HFFc6 (cell line): Measurements from ENCODE around the gene IGF1R. TPM values are rescaled to one million over a fixed set of nuclear protein-coding genes. Genes with fewer than 3 reads are reported as not detected.

Source experiments
- DNase-seq: peaks from one replicate; pipeline ENCODE4 v3.0.0-alpha.2; 2018
- H3K27ac Mint-ChIP-seq: 2 replicates; pipeline ENCODE4 v1.8.0; 2020; ENCODE audit warnings: mild to moderate bottlenecking, mixed read lengths
- H3K27me3 Mint-ChIP-seq: 2 replicates; pipeline ENCODE4 v1.8.0; 2021; ENCODE audit warnings: mild to moderate bottlenecking, moderate library complexity, mixed read lengths; ENCODE audit not compliant: insufficient read depth
- H3K36me3 Mint-ChIP-seq: 2 replicates; pipeline ENCODE4 v1.8.0; 2021; ENCODE audit warnings: low read depth, mixed read lengths
- H3K4me1 Mint-ChIP-seq: 2 replicates; pipeline ENCODE4 v1.8.0; 2020; ENCODE audit warnings: low read depth, mixed read lengths
- H3K4me3 Mint-ChIP-seq: 2 replicates; pipeline ENCODE4 v1.8.0; 2020; ENCODE audit warnings: mild to moderate bottlenecking, moderate library complexity, mixed read lengths
- H3K9me3 Mint-ChIP-seq: 2 replicates; pipeline ENCODE4 v1.8.0; 2020; ENCODE audit warnings: mild to moderate bottlenecking, mixed read lengths
- CTCF ChIP-seq: fragments of 200-600 bp; sonication (generic); IDR thresholded peaks from 2 replicates; pipeline ENCODE4 v1.5.0; 2021; ENCODE audit warnings: antibody characterized with exemption, mild to moderate bottlenecking
- total RNA-seq, 6 experiments: library from RNA; stranded (reverse); fragmentation: NEBNext Ultra II Directional; extraction: Animal tissue kit (Norgen Biotek cat#: 25700); gene quantifications; 2 replicates in 1 of 6; 3 replicates in 5 of 6; pipeline ENCODE4 v1.2.3, GENCODE V29; 2021

IGF1R gene
- total RNA-seq, 6 experiments from 2014 or later = 46.7 to 61.9 (median 50.1) TPM

DNA sequence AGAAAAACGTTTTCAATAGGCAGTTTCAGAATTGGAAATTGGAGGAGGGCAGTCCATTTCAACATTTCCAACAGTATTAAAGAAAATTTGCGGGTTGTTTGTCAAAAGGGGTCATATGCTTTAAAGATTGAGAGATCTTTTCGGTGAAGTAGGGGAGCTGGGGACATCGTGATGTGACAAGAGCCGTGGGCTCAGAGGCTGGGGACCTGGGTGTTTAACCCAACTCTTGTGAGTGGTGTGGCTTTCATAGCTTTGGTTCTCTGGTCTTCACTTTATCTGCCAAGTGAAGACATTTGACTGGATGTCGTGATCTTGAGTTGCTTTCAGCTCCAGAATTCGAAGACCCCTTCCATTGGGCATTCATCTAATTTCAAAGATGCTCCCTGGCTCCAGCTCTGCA, 226.0 kb downstream of the IGF1R start:
- no peak for DNase-seq
- TF ChIP-seq CTCF = no peak
- peaks cover 13% of the 10 kb centered on the region for H3K36me3 Mint-ChIP-seq
- H3K27me3 Mint-ChIP-seq = no peaks in the 10 kb centered on the region; the same call in none of the 2 replicates
- H3K4me3 Mint-ChIP-seq = peak overlapping the region; percentile 83
- no peaks in the 10 kb centered on the region; the same call in 1 of the 2 replicates for H3K9me3 Mint-ChIP-seq
- peaks cover 90% of the 10 kb centered on the region for H3K4me1 Mint-ChIP-seq
- H3K27ac Mint-ChIP-seq = peak overlapping the region; percentile 84

GRCh38 chr15:98874773-98875172, 226.4 kb downstream of the IGF1R start:
- no peak for DNase-seq
- Mint-ChIP-seq H3K9me3 (no peaks in the 10 kb centered on the region; the same call in 1 of the 2 replicates), H3K27me3 (no peaks in the 10 kb centered on the region; the same call in none of the 2 replicates), H3K4me1 (peaks cover 94% of the 10 kb centered on the region), H3K36me3 (peaks cover 13% of the 10 kb centered on the region), H3K27ac (peak overlapping the region; percentile 84), H3K4me3 (peak overlapping the region; percentile 83)
- no peak for TF ChIP-seq CTCF

- Mint-ChIP-seq H3K27me3 (no peaks in the 10 kb centered on the region; the same call in none of the 2 replicates), H3K27ac (peak overlapping the region; percentile 84), H3K9me3 (no peaks in the 10 kb centered on the region; the same call in 1 of the 2 replicates), H3K4me3 (peak overlapping the region; percentile 83), H3K36me3 (peaks cover 10% of the 10 kb centered on the region), H3K4me1 (peaks cover 95% of the 10 kb centered on the region)
- no peak for TF ChIP-seq CTCF
- DNase-seq = peak; percentile 13
Observed at GRCh38 chr15:98875309-98875708, 227.0 kb downstream of the IGF1R start.

GRCh38 chr15:98876451-98877369, 228.4 kb downstream of the IGF1R start:
- no peak for TF ChIP-seq CTCF

DNA sequence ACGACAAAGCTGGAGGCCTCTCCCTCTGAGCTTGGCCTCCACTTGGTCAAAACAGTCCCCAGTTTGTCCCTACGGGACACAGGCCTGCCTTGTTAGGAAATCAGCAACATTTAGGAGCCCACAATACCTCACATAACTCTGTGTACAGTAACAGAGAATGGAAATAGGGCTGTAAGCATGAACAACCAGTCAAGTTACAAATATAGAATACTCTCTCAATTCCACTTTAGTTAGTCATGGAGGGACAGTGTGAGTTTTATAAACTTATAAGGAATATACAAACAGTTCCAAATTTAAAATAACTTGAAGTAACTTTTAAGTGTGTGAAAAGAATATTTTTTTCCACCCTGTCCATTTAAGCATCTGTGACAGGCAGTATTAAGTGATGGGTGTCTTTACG, 229.8 kb downstream of the IGF1R start:
- peak; percentile 71 for DNase-seq
- no peaks in the 10 kb centered on the region for H3K36me3 Mint-ChIP-seq
- no peaks in the 10 kb centered on the region for H3K27me3 Mint-ChIP-seq
- peak overlapping the region; percentile 12; the same call in 1 of the 2 replicates for H3K4me3 Mint-ChIP-seq
- TF ChIP-seq CTCF = no peak
- peak overlapping the region; percentile 64 for H3K27ac Mint-ChIP-seq
- no peaks in the 10 kb centered on the region for H3K9me3 Mint-ChIP-seq
- H3K4me1 Mint-ChIP-seq = peaks cover 95% of the 10 kb centered on the region

More at GRCh38 chr15:98876451-98877369, 228.4 kb downstream of the IGF1R start:
- no peaks in the 10 kb centered on the region for H3K36me3 Mint-ChIP-seq
- H3K4me1 Mint-ChIP-seq = peaks cover 97% of the 10 kb centered on the region
- peak; percentile 68 for DNase-seq
- H3K4me3 Mint-ChIP-seq = peak overlapping the region; percentile 65
- H3K27ac Mint-ChIP-seq = peak overlapping the region; percentile 76
- no peaks in the 10 kb centered on the region for H3K9me3 Mint-ChIP-seq
- no peaks in the 10 kb centered on the region for H3K27me3 Mint-ChIP-seq
